Testis (tissue), 3 donors: Measurements from ENCODE around the gene HEXIM1. TPM values are rescaled to one million over a fixed set of nuclear protein-coding genes. Genes with fewer than 3 reads are reported as not detected.

Experiments used
- DNase-seq: peaks from one replicate; pipeline ENCODE4 v3.0.0-alpha.2; 2019
- H3K27ac ChIP-seq, 2 donors: fragments of 200-600 bp; sonication (generic); one replicate each; pipeline ENCODE4 v1.5.1; 2019
- H3K27me3 ChIP-seq: fragments of 200-600 bp; sonication (generic); one replicate; pipeline ENCODE4 v1.5.1; 2019
- H3K36me3 ChIP-seq: fragments of 200-600 bp; sonication (generic); one replicate; pipeline ENCODE4 v1.5.1; 2017; ENCODE audit warnings: low read depth; ENCODE audit errors: missing control alignments
- H3K4me1 ChIP-seq: fragments of 200-600 bp; sonication (generic); one replicate; pipeline ENCODE4 v1.5.1; 2019
- H3K4me3 ChIP-seq, 2 donors: fragments of 200-600 bp; sonication (generic); one replicate each; pipeline ENCODE4 v1.5.1; 2017 to 2019
- H3K9me3 ChIP-seq: fragments of 200-600 bp; sonication (generic); one replicate; pipeline ENCODE4 v1.5.1; 2017
- CTCF ChIP-seq, 3 experiments: fragments of 450-650 bp in 2 of 3; fragments of 200-600 bp in 1 of 3; sonication (generic) in 1 of 3; IDR thresholded peaks; one replicate each; pipeline ENCODE4 v1.5.1; 2016 to 2019; ENCODE audit warnings: antibody characterized with exemption in 3 of 3, mild to moderate bottlenecking in 2 of 3, moderate library complexity in 1 of 3
- POLR2A ChIP-seq: fragments of 450-650 bp; IDR thresholded peaks from one replicate; pipeline ENCODE4 v1.6.1; 2017; ENCODE audit warnings: antibody characterized with exemption, mild to moderate bottlenecking, moderate library complexity
- WGBS, 2 donors: methylation state at CpG; one replicate each; pipeline ENCODE4 v1.1.5; 2018; 5-methylcytosine and 5-hydroxymethylcytosine counted together
- intact Hi-C: fragments of 100-400 bp; cut with DNase I; formaldehyde crosslinking; loops from one replicate; pipeline ENCODE4 v1.15.1; 2023; ENCODE audit warnings: low total_unique reads
- polyA plus RNA-seq: library from polyadenylated mRNA; stranded (reverse); fragments of 350-450 nt; fragmentation: Illumina TruSeq; extraction: RNeasy Lipid Tissue Mini Kit (QIAGEN cat#74804); gene quantifications from one replicate; pipeline ENCODE4 v1.2.3, GENCODE V29; 2014; ENCODE audit warnings: low read depth, low replicate concordance; ENCODE audit not compliant: insufficient read depth
- total RNA-seq, 2 donors: library from RNA; depleted of rRNA; stranded (reverse); fragments of >200 nt; gene quantifications; one replicate each; pipeline ENCODE4 v1.2.3, GENCODE V29; 2016

Gene HEXIM1
- total and polyA plus RNA-seq, 3 donors from 2014 or later: 38.8 to 68.8 (median 51.8) TPM

- no peak overlapping the region for H3K27ac ChIP-seq
- 86 to 89% methylated on average over 4 of the region's 4 CpGs for WGBS, 2 donors
- intact Hi-C loops: no loop called here
Observed at GRCh38 chr17:45139533-45139920, 8.7 kb upstream of the HEXIM1 start.

GRCh38 chr17:45143094-45143670 is 5.1 kb upstream of the HEXIM1 start:
- WGBS, 2 donors: 53 to 64% methylated on average over 10 to 13 of the region's 13 CpGs
- DNase-seq: no peak

More at GRCh38 chr17:45139533-45139920, 8.7 kb upstream of the HEXIM1 start:
- Histone ChIP-seq H3K36me3 (no peaks in the 10 kb centered on the region), H3K9me3 (no peaks in the 10 kb centered on the region), H3K4me1 (peaks cover 15% of the 10 kb centered on the region), H3K27me3 (no peaks in the 10 kb centered on the region), H3K4me3 (no peak overlapping the region)
- no peak for TF ChIP-seq CTCF (IDR thresholded peaks at IDR 0.05)
- TF ChIP-seq POLR2A: no peak
- no peak for DNase-seq

GRCh38 chr17:45143767-45144198 is 4.5 kb upstream of the HEXIM1 start:
- DNase-seq: peak; percentile 90
- H3K36me3 ChIP-seq: no peaks in the 10 kb centered on the region
- no peaks in the 10 kb centered on the region for H3K27me3 ChIP-seq
- TF ChIP-seq CTCF (IDR thresholded peaks at IDR 0.05) (no peak), POLR2A (no peak)
- intact Hi-C loops: no loop called here
- peak overlapping the region; percentile 93 to 98 for H3K27ac ChIP-seq
- peaks cover 23% of the 10 kb centered on the region for H3K4me1 ChIP-seq
- H3K9me3 ChIP-seq: no peaks in the 10 kb centered on the region
- WGBS, 2 donors: 0 to 14% methylated on average over 12 to 20 of the region's 21 CpGs
- H3K4me3 ChIP-seq: peak overlapping the region; percentile 47 to 55

More at GRCh38 chr17:45143094-45143670, 5.1 kb upstream of the HEXIM1 start:
- H3K4me3 ChIP-seq: peak overlapping the region in 1 of 2 donors; percentile 55
- no peaks in the 10 kb centered on the region for H3K36me3 ChIP-seq
- intact Hi-C loops: no loop called here
- no peaks in the 10 kb centered on the region for H3K27me3 ChIP-seq
- H3K9me3 ChIP-seq: no peaks in the 10 kb centered on the region
- H3K4me1 ChIP-seq: peaks cover 23% of the 10 kb centered on the region
- no peak for TF ChIP-seq CTCF (IDR thresholded peaks at IDR 0.05)
- H3K27ac ChIP-seq: peak overlapping the region; percentile 93 to 98

- 5 to 8% methylated on average over 17 to 69 of the region's 71 CpGs for WGBS, 2 donors
- H3K27me3 ChIP-seq: no peaks in the 10 kb centered on the region
- intact Hi-C loops: no loop called here
Observed at GRCh38 chr17:45144199-45145034, 3.9 kb upstream of the HEXIM1 start.

More at GRCh38 chr17:45144199-45145034, 3.9 kb upstream of the HEXIM1 start:
- no peaks in the 10 kb centered on the region for H3K36me3 ChIP-seq
- H3K4me3 ChIP-seq: peak overlapping the region; percentile 47 to 55
- H3K9me3 ChIP-seq: no peaks in the 10 kb centered on the region
- peak overlapping the region; percentile 93 to 98 for H3K27ac ChIP-seq
- peaks cover 23% of the 10 kb centered on the region for H3K4me1 ChIP-seq
- DNase-seq: peak; percentile 49
- TF ChIP-seq POLR2A (no peak), CTCF (IDR thresholded peaks at IDR 0.05) (no peak)
